ENCODE results near the gene LRRC75A. TPM values are rescaled to one million over a fixed set of nuclear protein-coding genes. Genes with fewer than 3 reads are reported as not detected.

LRRC75A gene
- total and polyA plus RNA-seq, 2 donors (not counting 3 experiments of a cell fraction or from before 2014, with no cell fraction given) = 3.7 to 6.1 TPM

DNA sequence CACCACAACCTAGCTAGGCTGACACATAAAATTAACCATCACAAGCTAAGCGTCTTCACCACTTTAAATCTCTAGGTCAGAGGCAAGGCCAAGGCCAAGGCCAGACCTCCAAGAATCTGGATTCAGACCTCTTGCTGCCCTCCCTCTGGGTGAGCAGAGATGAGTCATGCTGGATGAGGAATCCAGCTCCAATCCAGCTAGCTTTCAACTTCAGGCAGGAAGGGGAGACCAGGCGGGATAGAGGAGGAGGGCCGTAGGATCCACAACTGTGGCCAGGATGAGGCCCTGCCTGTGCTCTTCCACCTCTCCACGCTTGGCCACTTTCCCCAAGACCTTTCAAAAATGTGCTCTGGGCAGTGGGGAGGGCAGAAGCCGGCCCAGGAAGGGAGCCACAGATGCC is 14.7 kb downstream of the LRRC75A start:
- H3K36me3 ChIP-seq (ENCODE audit: control insufficient read depth in 2 of 2, extremely low read depth in 1 of 2, insufficient read depth in 2 of 2, low read length in 2 of 2) = no peaks in the 10 kb centered on the region
- H3K4me1 ChIP-seq (ENCODE audit: control insufficient read depth, extremely low read depth, insufficient read depth, low read length) = peaks cover 8% of the 10 kb centered on the region
- peak overlapping the region; percentile 60 for H3K27ac ChIP-seq (ENCODE audit: insufficient read depth, low read depth, low read length)
- ChIA-PET CTCF (interaction anchor here (0.8 to 1.3 kb wide), 5 partner anchors 12 to 44 kb away, joined by 3 to 13 read pairs (median 6); no protein-coding TSS in a partner anchor), POLR2A (no interaction called here)
- no peaks in the 10 kb centered on the region for H3K27me3 ChIP-seq (ENCODE audit: control insufficient read depth in 2 of 2, insufficient read depth in 2 of 2, low read length in 2 of 2)
- H3K79me2 ChIP-seq (ENCODE audit: control insufficient read depth, insufficient read depth, low read length) = no peaks in the 10 kb centered on the region
- FAIRE-seq (peak; percentile 100), DNase-seq (ENCODE audit: low read depth, low spot score) (peak; percentile 84)
- H3K4me2 ChIP-seq (ENCODE audit: insufficient read depth, low read length) = no peak overlapping the region
- H4K20me1 ChIP-seq (replicated peaks; ENCODE audit: control insufficient read depth, extremely low read depth, insufficient read depth, low read length) = no peaks in the 10 kb centered on the region
- peak overlapping the region; percentile 80 for H2AFZ ChIP-seq (ENCODE audit: low read depth, low read length)
- no peaks in the 10 kb centered on the region for H3K9me3 ChIP-seq (replicated peaks; ENCODE audit: control insufficient read depth, insufficient read depth, low read length)
- BruUV-seq (replicated peaks) = no TSS peak
- H3K4me3 ChIP-seq (replicated peaks in 1 of 3; ENCODE audit: insufficient read depth in 1 of 3, low read depth in 1 of 3, low read length in 3 of 3) = no peak overlapping the region
- intact Hi-C loops (cut with micrococcal nuclease) (loop anchor here (1.0 kb wide), 1 partner anchor 9 kb away; no protein-coding TSS in a partner anchor), dilution Hi-C loops (cut with MboI; ENCODE audit: extremely low pct_ligation_motif_present, low sequenced_read_pairs) (no loop called here)
- H3K9ac ChIP-seq (replicated peaks; ENCODE audit: extremely low read depth, insufficient read depth, low read length) = peak overlapping the region; percentile 19
- no peaks in the 10 kb centered on the region for H3K9me1 ChIP-seq (replicated peaks; ENCODE audit: control insufficient read depth, extremely low read depth, insufficient read depth, low read length)
- TF ChIP-seq JUN (IDR thresholded peaks at IDR 0.05; ENCODE audit: borderline replicate concordance, insufficient read depth, insufficient read length, low read depth) (peak; percentile 82), FOS (IDR thresholded peaks at IDR 0.05; ENCODE audit: borderline replicate concordance, insufficient read depth, low read length) (peak; percentile 90), POLR2AphosphoS5 (IDR thresholded peaks at IDR 0.05; ENCODE audit: insufficient read depth, low read depth, low read length) (peak; percentile 30), MYC (IDR thresholded peaks at IDR 0.05; ENCODE audit: low read depth, low read length) (no peak)

GRCh38 chr17:16475179-16475704 is 16.8 kb downstream of the LRRC75A start:
- Histone ChIP-seq H3K9me1 (replicated peaks; ENCODE audit: control insufficient read depth, extremely low read depth, insufficient read depth, low read length) (no peaks in the 10 kb centered on the region), H3K9me3 (replicated peaks; ENCODE audit: control insufficient read depth, insufficient read depth, low read length) (no peaks in the 10 kb centered on the region), H3K36me3 (ENCODE audit: control insufficient read depth in 2 of 2, extremely low read depth in 1 of 2, insufficient read depth in 2 of 2, low read length in 2 of 2) (no peaks in the 10 kb centered on the region), H3K27ac (ENCODE audit: insufficient read depth, low read depth, low read length) (no peak overlapping the region), H3K4me2 (ENCODE audit: insufficient read depth, low read length) (no peak overlapping the region), H3K4me3 (replicated peaks in 1 of 3; ENCODE audit: insufficient read depth in 1 of 3, low read depth in 1 of 3, low read length in 3 of 3) (no peak overlapping the region), H2AFZ (ENCODE audit: low read depth, low read length) (no peak overlapping the region), H3K9ac (replicated peaks; ENCODE audit: extremely low read depth, insufficient read depth, low read length) (no peak overlapping the region), H3K79me2 (ENCODE audit: control insufficient read depth, insufficient read depth, low read length) (no peaks in the 10 kb centered on the region), H3K27me3 (ENCODE audit: control insufficient read depth in 2 of 2, insufficient read depth in 2 of 2, low read length in 2 of 2) (no peaks in the 10 kb centered on the region), H3K4me1 (ENCODE audit: control insufficient read depth, extremely low read depth, insufficient read depth, low read length) (peaks cover 12% of the 10 kb centered on the region), H4K20me1 (replicated peaks; ENCODE audit: control insufficient read depth, extremely low read depth, insufficient read depth, low read length) (no peaks in the 10 kb centered on the region)
- no TSS peak for BruUV-seq (replicated peaks)
- ChIA-PET CTCF (interaction anchor here (0.6 to 2.3 kb wide), 4 partner anchors 9 to 46 kb away, joined by 3 to 9 read pairs (median 3); no protein-coding TSS in a partner anchor), POLR2A (no interaction called here)
- no peak for TF ChIP-seq CTCF (IDR thresholded peaks at IDR 0.05; ENCODE audit: extremely low read depth in 1 of 2, insufficient read depth in 1 of 2, low read depth in 1 of 2, low read length in 2 of 2)
- TF ChIP-seq, protein P1, sequence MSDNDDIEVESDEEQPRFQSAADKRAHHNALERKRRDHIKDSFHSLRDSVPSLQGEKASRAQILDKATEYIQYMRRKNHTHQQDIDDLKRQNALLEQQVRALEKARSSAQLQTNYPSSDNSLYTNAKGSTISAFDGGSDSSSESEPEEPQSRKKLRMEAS (IDR thresholded peaks at IDR 0.05; ENCODE audit: insufficient read depth, insufficient read length) = no peak
- intact Hi-C loops (cut with micrococcal nuclease) = no loop called here
- dilution Hi-C loops (cut with MboI; ENCODE audit: extremely low pct_ligation_motif_present, low sequenced_read_pairs) = no loop called here
- no peak for FAIRE-seq
- DNase-seq (ENCODE audit: low read depth, low spot score) = no peak

Data from endothelial cell of umbilical vein (primary cell).